CD4-positive, alpha-beta T cell treated with Interleukin-12 subunit alpha and Interleukin-12 subunit beta, for 1 hour (primary cell): Measurements from ENCODE around the gene BRI3.
A peak's percentile ranks its signal among the peaks of the same experiment; 100 is the strongest.

ENCODE experiments used
- DNase-seq: peaks from one replicate; pipeline ENCODE4 v3.0.0-alpha.2; 2020

The BRI3 gene

DNA sequence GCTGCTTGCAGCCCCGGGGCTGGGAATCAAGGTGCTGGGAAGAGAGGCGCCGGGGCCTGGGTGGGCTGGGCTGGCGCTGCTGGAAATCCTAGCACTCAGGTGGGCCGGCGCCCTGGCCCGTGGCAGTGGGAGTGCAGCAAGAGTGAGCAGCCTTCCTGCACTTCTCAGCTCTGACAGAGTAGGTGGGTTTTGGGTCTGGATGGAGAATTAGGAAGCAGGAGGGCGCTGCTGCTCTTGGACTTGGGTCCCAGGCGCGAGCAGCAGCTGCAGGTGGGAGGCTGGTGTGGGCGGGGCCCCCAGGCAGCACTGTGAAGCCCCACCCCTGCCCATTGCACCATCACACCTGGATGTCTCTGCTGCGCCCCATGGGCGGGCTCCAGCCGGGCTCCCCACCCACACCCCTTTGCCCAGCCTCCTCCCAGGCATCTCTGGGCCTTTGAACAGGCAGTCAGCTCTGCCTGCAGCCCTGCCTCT lies 6.0 kb downstream of the BRI3 start:
- no peak for DNase-seq

DNA sequence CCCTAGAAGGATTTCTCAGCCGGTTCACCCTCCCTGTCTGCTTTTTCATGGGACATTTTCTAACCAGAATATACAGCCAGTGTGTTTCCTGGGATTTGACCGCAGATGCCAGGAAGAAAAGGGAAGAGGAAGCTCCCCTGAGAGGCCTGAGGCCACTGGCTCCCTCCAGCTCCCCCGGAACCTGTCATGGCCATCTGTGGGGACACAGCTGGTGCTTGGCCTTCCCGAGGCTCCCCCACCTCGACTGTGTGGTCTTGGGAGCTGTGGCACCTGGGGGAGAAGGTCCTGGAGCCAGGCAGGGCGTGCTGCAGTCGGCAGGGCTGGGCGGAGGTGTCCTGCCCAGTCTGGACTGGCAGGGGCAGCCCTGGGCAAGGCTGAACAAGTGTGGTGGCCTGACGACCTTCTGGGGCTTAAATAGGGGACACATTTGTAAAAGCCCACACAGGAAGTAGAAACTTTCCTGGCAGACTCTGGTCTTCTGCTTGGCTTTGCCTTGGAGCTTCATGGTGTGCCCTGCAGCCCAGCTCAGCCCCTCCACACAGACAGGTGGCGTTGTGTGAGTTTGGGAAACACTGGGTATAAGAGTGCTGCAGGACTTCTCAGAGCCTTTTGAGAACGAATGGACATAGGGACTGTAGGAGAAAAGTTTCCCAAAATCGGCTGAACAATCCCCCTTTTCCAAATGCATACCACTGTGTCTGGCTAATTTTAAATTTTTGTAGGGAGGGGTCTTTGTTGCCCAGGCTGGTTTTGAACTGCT lies 6.8 kb downstream of the BRI3 start:
- DNase-seq, result no peak

DNA sequence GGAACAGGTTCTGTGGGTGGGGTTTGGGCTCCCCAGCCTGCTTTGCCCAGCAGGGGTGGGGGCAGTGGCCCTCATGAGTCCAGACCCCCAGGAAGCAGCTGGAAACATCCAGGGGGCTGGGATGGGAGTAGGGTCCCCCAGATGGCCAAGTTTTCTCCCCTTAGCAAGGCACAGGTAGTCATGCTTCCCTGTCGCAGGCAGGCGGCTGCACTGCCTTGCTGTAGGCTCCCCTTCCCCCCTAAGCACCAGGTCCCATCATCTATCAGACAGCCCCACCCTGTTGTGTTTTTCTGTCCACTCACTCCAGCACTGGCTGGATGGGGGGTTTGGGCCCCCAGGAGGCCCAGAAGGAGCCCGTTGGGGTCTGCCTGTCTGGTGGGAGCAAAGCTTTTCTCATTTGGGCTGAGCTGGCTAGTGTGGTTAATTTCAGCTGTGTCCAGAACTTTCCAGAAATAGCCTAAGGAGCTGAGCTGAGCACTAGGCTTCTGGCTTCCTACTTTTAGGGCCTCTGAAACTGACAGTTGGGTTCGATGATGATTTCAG lies 7.9 kb downstream of the BRI3 start:
- DNase-seq, result no peak

DNA sequence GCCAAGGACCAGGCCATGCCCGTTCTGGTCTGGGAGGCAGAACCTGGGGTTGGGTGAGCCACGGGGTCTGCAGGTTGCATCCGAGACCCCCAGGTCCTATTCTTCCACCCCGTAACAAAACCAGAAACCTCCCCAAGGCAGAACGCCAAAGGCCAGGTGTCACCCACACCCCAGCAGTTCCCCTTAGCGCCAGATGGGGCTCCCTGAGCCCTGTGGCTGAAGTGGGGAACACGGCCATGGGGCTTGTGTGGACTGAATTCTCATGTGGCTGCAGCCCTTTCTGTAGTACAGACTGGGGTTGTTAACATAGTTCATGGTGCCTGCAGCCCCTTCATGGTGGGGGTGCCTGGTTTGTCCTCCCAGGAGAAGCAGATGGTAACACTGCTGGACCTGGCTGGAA lies 10.2 kb downstream of the BRI3 start:
- no peak for DNase-seq

DNA sequence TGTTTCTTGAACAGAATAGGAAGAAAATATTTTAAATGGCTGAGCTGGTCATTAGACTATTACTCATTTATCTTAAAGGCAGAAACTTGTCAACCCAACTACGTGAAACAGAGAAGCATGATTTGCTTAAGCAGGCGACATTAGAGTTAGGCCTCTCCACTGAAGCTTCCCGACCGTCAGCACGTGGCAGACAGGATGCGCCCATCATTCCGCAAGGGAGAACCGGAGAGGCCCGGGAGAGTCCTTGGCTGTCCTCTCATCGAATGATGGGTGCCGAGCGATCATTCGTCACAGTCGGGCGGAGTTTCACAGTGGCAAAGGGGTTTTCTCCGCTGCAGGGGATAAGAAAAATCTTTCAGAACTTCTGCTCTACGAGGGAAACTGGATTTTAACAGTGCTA lies 11.8 kb downstream of the BRI3 start:
- no peak for DNase-seq

DNA sequence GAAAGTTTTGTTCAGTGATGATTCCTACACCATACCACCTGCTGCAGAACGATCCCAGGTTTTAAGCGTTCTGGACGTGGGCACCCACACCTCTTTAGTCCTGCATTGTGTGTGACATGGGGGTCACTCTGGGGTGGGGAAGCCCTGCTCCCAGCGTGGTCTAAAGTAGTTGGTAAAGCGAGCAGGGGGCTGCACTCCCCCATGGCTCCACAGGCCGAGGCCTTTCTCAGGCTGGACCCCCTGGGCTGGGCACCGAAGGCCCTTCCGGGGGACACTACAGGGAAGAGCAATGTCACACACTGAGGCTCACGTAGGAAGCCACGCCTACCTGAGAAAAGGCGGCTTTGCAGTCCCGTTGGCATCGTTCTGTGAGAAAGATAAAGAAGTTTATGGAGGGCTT lies 12.3 kb downstream of the BRI3 start:
- DNase-seq, result no peak

DNA sequence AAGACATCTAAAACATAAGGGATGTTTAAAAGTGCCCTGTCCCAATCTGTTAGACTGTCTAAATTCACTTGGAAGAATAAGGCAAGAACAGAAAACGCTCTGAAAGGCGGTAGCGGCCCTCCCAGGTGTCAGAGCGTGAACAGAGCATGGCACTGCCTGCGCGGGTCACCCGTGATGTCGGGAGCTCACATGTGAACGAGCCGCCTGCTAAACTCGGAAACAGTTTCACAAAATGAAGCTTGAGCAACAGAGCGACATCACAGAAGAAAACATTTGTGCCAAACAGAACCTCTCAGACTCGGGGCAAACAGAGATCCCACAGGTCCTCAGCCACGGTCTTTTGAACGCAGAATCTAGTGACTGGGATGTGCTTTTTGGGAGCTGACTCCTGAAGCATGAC lies 12.8 kb downstream of the BRI3 start:
- DNase-seq, result no peak

DNA sequence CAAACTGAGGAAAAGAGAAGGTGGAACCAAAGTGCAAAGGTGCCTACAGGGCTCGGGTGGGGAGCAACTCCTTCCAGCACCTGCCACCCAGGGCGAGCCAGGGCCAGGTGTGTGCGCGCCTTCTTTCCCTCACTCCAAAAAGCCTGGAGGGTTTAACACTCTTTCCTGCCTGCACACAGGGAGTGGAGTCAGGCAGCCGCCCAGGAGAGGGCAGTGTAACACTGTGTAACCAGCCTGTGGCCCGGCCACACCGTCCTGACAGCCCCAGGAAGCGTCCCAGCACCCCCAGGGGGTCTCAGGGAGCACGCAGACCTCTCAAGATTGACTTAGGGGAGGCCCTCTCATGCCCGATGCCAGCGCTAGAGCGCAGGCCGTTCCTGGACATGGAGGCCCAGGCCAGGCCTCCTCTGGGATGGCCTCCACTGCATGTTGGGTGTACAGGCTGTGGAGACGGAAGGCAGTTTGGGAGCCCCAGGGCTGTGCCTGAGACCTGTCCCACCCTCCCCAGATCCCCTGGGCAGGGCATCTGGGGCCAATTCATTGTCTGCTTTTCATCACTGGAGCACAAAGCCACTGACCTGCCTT lies 13.4 kb downstream of the BRI3 start:
- DNase-seq, result peak; percentile 17

DNA sequence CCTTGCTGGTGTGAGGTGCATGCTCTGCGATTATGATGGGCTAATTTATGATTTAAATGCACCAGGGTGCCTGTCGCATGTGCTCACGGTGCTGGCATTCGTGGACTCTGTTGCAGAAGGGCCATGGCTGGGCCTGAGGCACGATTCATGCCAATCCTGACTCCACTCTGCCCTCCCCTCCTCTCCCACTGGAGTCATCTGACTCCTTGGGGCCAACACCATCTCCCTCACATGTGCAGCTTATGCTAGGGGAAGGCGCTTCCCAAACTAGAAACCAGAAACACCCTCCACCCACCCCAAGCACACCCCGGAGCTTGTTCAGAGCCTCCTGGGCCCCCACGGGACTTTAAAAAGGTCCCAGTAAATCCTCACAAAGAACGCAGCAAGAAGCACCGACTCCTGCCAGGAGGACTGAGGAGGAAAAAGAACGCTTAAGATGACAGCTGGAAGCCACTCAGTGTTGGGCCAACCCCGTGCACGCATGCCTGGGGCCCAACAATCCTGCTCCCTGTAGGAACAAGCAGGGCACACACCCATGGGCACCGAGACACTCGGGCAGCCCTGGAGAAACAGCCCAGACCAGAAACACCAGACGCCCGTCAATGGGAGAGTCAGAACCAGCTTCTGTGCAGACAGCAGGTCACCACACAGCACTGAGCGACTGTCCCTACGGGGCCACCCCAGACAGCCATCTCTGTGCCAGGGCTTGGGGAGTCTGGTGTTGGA lies 14.1 kb downstream of the BRI3 start:
- no peak for DNase-seq

DNA sequence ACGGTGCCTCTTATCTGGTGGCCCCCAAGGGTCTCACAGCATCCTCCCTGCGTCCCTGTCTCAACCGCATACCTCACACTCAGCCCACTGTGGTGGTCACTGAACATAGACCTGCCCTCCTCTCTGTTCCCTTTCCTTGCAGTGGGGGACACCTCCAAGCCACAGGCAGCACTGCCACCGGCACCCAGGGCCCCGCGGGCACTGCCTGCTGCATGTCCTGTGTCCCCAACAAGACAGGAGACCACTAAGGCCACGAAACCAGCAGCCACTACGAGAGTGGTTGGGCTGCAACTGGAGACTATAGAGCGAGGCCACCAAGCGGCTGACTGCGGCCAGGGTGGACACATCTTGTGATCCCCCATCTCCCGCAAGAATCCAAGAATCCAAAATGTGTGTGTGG lies 15.3 kb downstream of the BRI3 start:
- DNase-seq, result no peak

DNA sequence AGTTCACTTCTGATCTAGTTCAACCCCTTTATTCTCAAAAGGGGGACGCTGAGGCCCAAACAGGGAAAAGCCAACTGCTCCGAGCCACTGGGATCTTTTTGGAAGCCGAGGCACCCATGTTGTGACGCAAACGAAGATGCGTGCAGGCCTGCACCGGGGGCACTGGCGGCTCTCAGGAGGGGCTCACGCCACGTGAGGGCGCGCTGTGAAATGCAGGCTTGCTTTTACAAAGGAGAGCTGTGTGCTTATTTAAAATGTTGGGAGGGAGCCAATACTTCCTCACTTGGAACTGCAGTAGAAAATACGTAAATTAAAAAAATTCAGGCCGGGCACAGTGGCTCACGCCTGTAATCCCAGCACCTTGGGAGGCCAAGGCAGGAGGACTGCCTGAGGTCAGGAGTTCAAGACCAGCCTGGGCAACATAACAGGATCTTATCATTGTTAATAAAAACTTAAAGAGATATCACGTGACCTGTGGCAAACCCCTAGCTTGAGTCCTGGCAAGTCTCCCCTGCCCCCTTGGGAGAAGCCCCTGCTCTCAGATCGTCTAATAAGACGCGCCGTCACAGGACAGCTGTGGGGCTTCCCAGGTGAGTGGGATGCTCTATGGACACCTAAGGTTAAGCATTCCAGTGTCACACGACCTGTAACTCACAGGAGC lies 16.3 kb downstream of the BRI3 start:
- DNase-seq, result no peak

DNA sequence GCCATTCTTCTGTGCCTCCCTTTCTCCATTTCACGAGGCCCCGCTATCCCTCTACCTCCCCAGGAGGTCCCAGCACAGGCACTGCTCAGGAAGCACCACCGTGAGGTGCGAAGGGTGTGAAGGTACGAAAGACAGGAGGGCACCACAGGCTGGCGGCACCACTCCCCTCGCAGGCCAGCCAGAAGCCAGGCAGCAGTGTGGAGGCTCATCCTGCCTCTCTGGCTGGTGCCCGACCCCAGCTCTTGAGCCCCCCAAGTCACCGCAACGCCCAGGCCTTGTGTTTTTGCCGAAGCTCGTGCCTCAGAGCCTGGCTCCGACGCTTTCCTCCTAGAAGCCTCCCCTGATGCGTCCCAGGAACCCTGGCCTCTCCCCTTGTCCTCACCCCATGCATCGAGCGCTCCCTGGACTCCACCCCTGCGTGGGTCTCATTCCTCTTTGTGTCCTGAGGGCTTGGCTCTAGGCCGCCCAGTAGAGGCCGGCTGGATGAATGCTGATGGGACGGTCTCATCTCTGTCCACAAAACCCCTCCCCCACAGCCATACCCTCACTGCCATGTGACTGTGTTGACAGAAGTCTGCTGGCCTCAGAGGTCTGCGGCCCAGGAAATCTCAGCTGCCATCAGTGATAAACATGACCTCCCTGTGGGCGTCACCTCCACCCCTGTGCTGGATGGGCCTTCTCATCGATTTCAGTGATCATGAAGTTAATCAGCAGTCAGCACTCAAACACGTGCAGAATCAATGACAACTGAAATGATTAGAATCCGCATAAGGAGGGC lies 19.3 kb downstream of the BRI3 start:
- DNase-seq, result no peak

DNA sequence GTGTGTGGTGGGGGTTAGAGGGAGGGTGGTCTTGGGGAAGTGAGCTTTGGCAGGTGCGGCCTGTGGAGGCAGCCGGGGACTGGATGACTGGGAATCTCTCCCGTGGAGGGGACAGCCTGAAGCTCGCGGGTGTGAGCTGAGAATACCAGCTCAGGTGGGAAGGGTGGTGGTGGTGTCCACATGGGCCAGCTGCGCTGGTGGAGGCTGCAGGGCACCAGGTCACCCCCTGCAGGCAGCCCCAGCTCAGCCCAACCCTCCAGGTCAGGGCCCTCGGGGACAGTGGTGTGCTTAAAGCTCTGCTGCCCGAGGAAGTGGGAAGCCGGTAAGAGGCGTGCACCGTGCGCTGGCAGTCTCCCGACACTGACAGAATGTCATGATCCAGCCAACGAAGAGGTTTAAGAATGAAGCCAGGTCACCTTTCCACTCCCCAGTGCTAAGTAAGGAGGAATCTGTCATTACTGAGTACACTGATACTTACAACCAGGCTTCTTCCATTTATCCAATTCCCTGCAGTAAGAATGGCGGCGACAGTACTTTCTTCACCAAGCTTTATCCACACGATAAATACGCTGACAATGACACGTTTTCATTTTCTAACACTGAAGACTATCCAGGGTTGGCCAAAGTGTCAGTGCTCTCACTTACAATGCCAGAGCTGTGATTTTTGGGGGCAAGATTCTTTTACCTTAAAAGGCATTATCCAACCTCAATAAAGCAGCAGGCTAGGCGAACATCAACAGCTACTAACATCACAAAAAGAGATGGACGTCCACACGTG lies 20.4 kb downstream of the BRI3 start:
- DNase-seq, result no peak

DNA sequence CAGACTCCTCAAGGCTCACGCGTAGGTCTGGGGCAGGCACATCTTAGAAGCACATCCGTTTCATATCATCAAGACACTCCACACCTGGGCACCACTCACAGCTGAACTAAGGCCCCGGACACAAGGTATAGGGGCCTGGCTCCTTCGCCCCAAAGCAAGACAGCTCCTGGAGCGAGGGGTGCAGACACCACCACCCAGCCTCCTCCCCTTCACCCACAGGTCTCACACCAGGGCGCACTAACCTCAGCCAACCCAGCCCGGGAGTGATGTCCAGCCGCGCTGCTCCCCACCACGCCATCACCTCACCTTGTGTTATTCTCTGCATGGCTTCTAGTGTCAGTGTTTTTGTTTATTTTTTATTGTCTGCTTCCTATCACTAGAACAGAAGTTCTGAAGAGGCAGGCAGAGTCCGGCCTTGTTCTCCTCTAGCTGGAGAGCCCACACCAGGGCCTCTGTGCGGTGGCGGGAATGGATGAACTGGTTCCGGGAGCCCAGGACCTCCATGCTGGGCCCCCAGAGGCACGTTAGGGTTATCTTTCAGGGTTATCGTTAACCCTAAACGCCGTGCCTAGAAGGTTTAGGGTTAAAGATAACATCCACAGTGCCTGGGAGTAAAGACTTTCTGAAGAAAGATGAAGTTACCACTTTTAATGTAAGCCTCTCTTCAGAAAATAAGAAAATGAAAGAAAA lies 21.8 kb downstream of the BRI3 start:
- no peak for DNase-seq

DNA sequence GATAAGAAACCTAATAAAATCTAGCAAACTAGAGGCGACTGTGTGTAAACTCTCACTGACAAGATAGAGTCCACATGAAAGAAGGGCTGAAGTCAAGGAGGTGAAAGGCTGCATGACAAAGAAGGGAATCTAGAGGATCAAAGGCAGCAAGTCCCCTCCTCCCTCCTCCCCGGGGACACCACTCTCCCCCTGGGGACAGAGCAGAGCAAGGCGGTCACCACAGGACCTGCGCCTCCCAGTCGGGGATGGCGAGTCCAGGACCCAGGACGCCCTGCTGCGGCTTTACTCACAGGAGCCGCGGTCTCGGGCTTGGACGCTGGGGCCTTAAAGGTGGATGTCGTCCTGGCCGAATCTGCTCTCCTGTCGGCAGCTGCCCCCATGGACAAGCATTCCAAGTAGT lies 22.4 kb downstream of the BRI3 start:
- no peak for DNase-seq

DNA sequence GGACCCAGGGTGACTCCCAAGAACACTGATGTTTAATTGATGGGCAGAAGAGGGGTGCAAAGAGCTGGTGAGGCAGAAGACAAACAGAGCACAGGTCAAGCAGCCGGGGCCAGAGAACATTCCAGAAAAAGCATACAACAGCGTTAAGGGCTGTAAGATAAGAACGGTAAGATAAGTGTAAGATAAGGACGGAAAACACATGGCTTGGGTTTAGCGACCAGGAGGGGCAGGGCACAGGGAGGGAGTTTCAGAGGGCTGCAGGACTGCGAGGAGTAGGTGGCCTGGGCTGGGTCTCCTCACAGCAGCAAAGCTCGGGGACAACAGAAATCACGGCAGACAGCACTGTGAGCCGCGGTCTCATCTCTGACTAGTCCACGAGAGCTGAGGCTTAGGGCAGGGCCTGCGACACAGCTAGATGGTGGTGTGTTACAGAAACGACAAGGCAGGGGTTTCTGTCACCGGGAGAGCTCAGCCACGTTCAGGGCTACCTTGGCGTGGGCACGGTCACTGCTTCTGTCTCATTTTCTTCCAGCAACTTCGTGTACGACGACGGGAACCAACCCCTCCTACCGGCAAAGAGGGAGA lies 24.6 kb downstream of the BRI3 start:
- no peak for DNase-seq

DNA sequence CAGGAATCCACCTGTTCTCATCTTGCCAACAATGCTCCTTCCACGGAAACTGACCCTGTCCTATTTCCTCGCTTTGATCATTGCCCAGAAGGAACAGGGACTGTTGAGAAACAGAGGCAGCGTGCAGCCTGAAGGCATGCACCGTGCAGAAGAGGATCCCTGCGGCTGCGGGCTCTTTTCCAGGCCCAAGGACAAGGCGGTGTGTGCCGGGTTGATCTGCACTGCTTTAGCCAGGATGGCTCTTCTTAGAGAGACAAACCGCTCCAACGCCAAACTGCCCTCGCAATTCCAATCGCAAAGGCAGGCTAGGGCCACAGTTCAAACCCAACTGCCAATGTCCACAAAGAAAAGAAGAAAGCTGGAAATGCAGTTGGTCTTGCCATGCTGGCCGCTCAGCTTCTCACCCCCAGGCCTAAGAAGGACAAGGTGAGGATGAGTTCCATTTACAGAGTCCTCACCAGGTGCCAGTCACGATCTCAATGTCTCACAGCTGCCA lies 26.5 kb downstream of the BRI3 start:
- no peak for DNase-seq

DNA sequence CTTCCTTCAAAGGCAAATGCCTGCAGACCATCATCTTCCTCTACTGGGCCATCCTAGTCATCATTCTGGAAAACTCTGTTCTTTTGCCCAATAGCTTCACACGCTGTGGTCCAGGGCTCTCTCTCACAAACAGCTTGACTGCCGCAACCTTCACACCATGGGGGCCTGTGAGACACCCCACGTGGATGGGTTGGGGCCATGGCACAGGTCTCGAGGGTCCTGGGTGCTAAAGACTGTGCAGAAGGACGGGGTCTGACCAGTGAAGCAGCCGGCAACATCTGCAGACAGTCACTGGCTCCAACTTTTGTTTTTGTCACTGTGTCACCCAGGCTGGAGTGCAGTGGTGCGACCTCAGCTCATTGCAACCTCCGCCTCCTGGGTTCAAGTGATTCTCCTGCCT lies 28.1 kb downstream of the BRI3 start:
- DNase-seq, result no peak

DNA sequence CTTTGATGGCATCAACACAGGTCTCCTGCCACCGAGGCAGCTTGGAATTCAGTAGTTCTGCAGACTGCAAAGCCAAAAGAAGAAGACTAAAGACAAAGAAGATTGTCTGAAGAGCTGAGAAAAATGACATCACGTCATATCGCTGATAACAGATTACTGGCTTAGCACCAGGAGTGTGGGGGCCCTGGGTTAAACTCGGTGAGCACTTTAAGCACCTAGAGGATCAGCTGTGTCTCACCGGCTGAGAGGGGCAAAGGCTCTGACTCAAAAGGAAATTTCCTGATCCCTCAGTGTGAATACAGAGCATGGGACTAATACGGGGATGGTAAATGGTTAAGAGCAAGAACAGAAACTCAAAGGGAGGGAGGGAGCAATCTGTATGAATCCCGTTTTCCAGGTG lies 30.7 kb downstream of the BRI3 start:
- DNase-seq, result no peak

DNA sequence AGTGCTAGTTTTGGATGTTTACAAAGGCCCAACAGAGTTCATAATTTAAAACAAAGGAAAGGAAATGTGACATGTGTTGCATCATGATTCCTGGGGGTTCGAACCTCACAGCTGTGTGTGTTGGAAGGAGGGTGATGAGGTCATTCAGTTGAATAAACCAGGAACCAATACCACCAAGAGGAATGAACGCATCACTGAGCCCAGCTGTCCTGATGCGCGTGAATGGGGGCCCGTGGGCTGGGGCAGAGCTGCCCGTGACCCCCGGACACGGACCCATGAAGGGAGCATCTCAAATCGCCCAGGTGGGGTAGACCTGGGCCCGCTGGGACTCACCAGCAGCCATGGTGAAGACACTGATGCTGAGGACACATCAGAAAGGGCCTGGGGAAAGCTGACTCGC lies 33.0 kb downstream of the BRI3 start:
- DNase-seq, result no peak
